Measurements from ENCODE around the gene OR51B4.
"Not testable (repeated sequence)": the region's sequence is repeated elsewhere in the genome, so short reads cannot be mapped to it uniquely, and the experiment has no call there.

OR51B4 gene, protein sequence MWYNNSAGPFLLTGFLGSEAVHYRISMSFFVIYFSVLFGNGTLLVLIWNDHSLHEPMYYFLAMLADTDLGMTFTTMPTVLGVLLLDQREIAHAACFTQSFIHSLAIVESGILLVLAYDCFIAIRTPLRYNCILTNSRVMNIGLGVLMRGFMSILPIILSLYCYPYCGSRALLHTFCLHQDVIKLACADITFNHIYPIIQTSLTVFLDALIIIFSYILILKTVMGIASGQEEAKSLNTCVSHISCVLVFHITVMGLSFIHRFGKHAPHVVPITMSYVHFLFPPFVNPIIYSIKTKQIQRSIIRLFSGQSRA

DNA sequence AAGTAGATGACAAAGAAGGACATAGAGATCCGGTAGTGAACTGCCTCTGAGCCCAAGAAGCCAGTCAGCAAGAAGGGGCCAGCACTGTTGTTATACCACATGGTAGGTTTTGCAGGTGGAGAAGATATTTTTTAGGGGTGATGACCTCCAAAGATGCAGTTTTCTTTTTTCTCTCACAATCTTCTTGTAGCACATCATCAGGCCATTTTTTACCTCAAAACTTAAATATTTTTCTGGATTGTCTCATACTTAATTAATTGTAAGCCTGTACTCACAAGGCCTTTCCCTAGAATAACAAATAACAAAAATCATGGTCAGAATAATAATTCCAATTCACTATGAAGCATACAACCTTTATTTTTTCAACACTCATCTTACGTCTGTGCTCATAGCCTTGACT is at the start of gene OR51B4:
Gene OR51B4, minus strand, starts transcription at position 101 of the 400 bp plus-strand sequence. Its CDS starts 0 bp downstream, at position 101.
- no peak for FAIRE-seq

DNA sequence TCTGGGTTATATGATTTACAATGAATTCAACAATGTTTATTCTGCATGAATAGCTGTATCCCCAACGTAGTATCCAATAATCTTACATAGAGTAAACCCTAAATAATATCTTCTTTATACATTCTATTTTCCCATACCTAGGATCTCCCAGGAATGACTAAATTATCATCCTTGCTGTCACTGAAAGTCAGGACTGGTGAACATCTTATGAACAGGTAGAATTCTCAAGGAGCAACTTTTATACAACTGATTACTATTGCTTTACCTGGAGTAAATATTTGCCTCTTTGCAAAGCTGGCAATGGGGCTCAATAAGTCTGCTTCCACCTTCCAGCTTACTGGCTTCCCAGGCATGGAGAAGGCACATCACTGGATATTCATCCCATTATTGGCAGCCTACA is 49.5 kb upstream of the OR51B4 start, which contains the start of gene OR51B6:
Gene OR51B6, plus strand, starts transcription at position 301 of the 400 bp plus-strand sequence. Its CDS starts 0 bp downstream, at position 301.
- FAIRE-seq = no peak

DNA sequence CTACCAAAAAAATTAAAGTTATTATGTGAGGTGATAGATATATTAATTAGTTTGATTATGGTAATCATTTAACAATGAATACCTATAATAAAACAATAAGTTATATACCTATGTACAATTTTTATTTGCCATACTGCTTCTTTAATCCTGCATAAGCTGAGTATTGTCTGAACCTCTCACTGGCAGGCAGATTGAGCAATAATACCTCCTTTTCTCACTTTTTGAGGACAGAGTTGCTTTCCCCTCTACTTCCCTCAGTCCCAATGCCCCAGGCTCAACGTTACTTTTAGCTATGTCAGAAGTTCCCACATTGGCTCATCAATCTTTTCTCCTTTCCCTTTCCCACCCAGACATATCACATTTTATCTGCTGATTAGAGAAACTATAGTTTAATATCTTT is 47.8 kb upstream of the OR51B4 start:
- no peak for FAIRE-seq

DNA sequence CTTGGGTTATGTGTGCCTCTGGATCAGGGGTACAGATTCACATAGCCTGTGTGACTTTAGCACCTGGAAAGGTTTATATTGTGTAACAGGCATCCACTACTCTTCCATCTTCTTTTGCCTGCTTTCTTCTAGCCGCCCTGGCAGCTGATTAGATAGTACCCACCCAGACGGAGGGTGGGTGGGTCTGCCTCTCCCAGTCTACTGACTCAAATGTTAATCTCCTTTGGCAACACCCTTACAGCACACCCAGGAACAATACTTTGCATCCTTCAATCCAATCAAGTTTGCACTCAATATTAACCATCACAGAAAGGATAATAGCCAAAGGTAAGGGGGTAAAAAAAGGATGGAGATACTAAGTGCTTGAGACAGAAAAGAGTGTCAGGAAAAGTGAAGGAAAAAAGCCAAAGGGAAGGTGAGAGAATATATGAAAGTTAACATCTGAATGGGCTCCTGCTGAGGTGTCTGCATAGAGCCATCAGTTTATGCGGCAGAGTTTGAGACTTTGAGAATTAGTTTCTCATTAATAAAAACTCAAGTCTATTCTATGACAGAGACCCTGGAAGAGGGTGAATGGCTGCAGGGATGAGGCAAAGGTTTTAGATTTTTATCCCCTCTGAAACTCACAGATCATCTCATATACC is 46.9 kb upstream of the OR51B4 start:
- no peak for FAIRE-seq

DNA sequence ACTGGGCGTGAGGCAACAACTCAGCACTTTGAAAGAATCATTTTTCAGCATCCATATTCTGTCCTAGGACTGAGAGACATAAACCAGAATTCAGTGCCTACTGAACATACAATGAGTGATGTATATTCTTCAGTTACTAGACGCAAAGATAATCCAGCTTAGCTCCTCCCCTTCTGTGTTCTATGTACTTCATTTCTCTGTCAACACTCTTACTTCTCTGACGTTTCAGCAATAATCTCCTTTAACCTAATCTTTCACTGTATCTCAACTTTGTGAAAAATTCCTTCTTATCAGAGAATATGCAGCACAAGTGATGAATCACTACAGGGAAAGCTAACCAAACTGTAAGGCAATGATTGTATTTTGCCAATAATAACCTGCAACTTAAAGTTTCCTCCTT is 44.1 kb upstream of the OR51B4 start:
- FAIRE-seq = no peak

DNA sequence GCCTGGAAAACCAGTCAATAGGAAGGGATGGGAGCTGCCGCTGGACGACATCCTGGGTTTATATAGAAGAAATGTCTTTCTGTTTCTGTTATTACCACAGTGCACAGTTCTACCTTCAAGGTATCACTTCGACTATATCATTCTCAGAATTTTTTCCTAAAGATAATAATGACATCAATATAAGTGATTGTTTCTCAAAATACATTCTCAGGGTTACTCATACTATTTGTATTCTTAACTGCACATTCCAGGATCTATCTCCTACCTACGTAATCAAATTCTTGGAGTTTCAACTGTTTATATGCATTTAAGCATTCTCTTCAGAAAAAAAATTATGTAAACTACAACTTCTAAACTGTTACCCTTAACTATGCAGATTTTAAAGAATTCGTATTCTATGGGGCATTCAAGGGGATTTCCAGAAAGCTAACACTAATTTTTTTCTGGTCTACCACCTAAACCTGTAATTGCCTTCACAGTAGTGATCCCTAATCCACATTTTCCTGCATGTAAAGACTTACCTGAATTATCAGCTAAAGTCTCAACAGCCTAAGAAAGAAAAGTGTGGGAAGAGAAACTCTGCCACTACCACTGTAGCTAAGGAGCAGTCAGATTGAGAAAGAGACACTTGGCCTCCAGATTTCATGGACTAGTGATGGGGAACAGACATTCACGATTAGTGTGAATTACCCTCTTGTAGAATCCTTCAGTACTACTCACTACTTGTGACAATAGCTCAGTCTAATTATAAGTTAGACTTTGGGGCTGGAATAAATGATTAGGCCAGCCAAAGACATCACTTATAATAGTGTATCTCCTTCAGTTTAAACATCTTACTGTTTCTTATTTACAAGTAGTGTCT is 42.0 kb upstream of the OR51B4 start, which contains the start of gene OR51B5:
Gene OR51B5, minus strand, starts transcription at position 51 of the 862 bp plus-strand sequence. Its CDS starts 0 bp downstream, at position 51.
- no peak for FAIRE-seq

DNA sequence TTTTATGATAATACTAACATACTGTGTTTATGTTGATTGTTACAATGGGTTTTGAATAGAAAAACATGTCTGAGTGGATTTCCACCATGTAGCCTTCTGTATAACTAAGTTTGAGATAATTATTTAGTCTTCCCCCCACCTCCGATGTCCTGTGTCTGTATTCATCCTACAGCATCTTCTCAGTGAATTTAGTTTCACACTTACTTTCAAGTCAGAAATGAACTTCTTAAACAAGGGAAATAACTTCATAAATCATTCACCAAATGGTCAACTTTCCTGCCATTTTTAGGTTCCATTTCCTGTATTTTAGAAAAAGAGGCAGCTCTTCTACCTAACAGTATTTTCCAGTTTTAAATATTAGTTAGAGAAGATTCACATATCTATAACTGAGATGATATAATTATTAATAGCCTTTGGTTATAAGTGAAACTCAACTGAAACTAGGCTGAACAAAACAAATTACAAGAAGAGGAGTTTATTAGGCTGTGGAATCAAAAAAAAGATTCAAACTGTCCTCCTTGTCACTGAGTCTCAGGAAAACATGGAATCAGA is 38.1 kb upstream of the OR51B4 start:
- FAIRE-seq = no peak

DNA sequence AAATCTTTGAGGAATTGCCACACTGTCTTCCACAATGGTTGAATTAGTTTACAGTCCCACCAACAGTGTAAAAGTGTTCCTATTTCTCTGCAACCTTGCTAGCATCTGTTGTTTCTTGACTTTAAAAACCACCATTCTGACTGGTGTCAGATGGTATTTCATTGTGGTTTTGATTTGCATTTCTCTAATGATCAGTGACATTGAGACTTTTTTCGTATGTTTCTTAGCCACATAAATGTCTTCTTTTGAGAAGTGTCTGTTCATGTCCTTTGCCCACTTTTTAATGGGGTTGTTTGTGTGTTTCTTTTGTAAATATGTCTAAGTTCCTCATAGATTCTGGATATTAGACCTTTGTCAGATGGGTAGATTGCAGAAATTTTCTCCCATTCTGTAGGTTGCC is 35.5 kb upstream of the OR51B4 start:
- not testable (repeated sequence) for FAIRE-seq

DNA sequence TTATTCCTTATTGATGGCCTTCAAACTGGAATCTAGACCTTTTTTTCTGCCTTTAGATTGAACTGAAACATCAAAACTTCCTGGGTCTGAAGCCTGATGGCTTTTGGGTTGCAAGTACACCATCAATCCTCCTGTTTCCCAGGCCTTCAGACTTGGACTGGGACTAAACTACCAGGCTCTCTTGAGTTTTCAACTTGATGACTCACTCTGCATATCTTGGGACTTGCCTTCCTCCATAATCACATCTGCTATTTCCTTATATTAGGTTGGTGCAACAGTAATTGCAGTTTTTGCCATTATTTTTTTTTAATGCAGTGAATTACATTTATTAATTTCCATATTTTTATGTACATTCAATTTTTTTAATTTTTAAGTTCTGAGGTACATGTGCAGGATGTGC is 34.6 kb upstream of the OR51B4 start:
- FAIRE-seq = no peak

DNA sequence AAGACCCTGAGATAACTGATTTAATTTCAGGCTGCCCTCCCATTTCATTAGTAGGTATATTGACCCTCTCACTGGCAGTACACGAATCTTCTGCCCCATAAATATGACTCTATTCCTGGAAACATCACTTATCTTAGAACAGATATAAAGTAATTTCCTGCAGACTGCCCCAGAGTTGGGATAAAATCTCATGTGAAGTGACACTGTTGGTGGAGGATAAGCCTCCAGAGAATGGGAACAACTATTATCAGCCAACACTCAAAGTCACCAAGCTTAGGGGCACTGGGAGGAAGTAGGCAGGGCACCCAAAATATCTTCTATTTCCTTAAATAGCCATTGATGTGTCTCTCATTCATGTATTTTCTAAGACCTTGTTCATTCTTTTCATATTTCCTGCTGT is 33.4 kb upstream of the OR51B4 start:
- FAIRE-seq = no peak

DNA sequence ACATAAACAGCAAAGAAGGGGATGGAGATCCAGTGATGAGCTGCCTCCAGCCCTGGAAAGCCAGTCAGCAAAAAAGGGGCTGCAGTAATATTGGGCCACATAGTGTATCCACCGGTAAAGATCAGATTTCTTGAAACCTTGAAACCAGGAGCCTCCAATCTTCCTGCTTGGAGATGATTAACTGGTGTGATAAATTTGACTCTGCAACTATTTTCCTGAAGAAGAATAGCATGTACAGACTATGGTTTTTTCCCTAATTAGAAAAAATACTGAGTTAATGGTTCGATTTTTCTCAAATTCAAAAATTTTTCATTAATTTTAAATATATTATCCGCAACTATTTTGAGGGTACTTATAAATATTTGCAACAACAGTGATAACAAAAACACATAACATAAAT is 22.5 kb upstream of the OR51B4 start, which contains the start of gene OR51B2:
Gene OR51B2, minus strand, starts transcription at position 101 of the 400 bp plus-strand sequence. Its CDS starts 0 bp downstream, at position 101.
- FAIRE-seq = no peak

DNA sequence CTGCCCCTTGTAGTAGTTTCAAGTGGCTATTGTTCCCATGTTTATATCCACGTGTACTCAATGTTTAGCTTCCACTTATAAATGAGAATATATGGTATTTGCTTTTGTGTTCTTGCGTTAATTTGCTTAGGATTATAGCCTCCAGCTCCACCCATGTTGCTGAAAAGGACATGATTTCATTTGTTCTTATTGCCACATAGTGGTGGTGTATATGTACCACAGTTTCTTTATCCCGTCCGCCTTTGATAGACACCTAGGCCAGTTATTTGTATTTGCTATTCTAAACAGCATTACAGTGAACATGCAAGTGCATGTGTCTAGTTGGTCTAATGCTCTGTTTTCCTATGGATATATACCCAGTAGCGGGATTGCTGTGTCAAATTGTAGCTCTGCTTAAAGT is 15.5 kb upstream of the OR51B4 start:
- FAIRE-seq = no peak

DNA sequence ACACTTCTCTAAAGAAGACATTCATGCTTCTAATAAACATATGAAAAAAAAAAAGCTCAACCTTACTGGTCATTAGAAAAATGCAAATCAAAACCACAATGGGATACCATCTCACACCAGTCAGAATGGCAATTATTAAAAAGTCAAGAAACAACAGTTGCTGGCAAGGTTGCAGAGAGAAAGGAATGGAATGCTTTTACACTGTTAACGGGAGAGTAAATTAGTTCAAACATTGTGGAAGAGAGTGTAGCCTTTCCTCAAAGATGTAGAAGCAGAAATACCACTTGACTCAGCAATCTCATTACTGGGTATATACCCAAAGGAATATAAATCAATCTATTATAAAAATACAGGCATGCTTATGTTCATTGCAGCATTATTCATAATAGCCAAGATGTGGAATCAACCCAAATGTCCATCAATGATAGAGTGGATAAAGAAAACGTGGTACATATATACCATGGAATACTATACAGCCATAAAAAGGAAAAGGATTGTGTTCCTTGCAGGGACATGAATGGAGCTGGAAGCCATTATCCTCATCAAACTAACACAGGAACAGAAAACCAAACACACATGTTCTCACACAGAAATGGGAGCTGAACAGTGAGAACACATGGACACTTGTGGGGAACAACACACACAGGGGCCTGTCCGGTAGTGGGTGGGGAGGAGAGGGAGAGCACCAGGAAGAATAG is 11.7 kb upstream of the OR51B4 start:
- FAIRE-seq = not testable (repeated sequence)

DNA sequence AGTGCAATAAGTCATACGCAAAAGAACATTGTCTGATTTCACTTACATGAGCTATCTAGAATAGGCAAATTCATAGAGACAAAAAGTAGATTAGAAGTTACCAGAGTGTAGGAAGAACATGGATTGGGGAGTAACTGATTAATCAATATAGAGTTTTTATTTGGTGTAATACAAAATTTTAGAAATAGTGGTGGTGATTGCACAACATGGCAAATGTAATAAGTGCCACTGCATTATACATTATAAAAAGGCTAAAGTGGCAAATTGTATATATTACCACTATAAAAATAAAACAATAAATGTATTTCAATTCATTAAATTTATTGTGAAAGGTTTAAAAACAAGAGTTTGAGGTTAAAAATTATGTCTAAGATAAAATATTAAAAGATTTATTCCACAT is 8.7 kb upstream of the OR51B4 start:
- no peak for FAIRE-seq

DNA sequence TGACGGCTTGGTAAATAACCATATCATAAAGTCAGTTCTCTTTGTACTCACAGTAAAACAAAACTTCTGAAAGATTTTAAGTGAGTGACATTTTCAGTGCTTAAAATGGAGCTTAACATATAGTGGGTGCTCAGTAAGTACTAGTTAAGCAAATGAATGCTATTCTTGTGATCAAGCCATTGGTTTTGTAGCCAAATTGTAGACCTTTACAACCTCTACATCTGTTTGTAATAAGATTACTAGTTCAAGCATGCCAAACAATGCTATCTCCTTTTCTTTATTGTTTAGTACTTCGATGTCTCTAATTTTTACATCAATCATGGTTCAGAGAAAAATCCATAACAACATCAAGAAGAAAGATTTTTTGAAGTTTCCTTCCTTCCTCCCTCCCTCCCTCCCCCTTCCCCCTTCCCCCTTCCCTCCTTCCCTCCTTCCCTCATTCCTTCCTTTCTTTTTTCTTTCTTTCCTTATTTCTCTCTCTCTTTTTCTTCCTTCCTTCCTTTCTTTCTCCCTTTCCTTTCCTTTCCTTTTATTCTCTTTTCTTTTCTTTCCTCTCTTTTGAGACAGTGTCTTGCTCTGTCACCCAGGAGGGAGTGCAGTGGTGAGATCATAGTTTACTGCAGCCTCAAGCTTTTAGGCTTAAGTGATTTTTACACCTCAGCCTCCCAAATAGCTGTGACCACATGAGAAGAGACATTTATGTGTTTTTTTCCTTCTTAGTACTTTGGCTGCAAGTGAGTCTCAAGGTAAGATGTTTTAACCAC is 5.7 kb upstream of the OR51B4 start:
- FAIRE-seq = no peak

DNA sequence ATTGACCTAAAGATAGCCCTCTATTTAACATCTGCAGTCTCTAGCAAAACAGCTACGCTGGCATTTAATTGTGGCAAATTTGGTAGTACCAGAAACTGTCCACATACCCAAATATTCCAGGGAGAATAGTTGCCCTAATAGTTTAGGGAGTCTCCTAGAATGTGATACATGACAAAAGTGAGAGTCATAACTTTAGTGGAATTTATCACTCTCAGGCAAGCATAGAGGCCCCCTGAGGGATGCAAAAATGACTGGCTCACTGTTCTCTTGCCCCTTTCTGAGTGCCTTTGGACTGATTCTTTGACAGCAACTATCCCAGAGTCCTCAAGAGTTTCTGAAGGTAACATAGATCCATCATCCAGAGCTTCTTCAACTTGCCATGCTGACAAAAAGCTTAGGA is 2.3 kb upstream of the OR51B4 start:
- no peak for FAIRE-seq

DNA sequence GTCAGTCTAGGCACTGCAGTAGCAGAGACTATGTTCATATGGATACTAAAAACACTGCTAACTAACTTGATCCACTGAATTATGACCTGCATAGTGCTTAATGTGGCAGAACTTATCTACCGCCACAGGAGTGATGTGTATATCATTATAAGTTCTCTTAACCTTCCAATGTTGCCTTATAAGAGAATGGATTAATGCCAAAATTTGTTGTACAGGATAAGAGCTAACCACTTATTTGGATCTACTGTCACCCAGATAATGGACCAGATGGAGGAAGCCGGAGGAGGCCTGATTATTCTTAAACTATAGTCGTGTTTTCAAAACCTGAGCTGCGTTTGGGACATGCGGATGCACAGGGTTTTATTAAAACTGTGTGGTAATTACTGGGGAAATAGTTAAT is 1.9 kb upstream of the OR51B4 start:
- FAIRE-seq = no peak

DNA sequence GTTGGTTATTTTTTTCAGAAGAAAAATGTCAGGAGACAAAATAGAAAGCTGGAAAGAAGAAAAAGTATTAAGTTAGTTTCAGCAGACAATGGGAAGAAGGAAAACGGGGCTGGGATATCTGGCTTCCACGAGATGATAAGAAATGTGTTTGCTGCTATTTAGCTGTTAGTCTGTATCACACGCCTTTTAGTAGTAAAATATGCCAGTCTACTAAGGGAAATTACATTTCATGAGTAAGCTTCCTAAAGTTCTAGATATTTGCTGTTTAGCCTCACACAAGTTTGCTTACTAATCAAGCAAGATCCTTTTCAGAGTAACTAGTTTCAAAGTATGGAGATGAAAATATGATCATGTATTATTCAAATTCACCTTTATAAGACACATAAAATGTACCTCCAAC is 1.5 kb downstream of the OR51B4 start:
- no peak for FAIRE-seq

DNA sequence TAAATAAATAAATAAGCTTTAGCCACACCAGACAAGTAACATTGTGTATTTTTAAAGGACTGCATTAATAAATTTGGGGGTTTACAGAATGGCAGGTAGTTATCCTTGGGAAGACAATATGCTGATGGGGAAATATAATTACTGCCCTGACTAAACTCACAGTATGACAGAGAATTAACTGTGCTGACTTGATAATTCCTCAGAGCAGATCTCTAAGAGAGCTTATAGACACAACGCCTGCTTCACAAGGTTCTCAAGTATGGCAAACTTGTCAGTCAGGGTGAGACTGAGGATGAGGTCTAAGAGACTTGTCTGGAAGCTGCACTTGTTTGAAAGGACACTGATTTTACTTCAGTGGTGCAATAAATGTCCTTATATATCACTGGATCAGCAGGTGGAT is 3.3 kb downstream of the OR51B4 start:
- no peak for FAIRE-seq

DNA sequence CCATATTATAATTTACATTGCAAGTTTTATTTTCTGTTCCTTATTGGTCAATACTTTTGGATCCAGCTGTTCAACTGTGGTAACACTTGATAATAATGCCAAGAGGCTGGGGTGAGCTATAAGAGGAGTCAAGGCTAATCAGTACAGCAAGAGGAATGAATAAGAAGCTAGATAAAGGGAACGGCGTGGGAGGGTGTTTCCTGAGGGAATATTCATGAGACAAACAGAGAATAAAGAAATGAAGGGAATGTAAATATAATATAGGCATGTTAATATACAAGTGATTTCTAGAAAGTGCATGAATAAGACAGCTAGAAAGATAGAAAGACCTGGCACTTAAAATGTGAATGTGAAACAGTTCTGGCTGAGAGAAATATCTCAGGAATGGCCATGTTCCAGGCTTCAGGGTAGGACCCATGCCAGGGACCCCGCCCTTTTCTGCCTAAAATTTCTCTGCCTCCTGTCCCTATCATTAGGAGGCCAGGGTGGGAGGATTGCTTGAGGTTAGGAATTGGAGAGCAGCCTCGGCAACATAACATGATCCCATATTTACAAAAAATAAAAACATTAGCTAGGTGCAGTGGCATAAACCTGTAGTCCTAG is 3.9 kb downstream of the OR51B4 start:
- FAIRE-seq = no peak

DNA sequence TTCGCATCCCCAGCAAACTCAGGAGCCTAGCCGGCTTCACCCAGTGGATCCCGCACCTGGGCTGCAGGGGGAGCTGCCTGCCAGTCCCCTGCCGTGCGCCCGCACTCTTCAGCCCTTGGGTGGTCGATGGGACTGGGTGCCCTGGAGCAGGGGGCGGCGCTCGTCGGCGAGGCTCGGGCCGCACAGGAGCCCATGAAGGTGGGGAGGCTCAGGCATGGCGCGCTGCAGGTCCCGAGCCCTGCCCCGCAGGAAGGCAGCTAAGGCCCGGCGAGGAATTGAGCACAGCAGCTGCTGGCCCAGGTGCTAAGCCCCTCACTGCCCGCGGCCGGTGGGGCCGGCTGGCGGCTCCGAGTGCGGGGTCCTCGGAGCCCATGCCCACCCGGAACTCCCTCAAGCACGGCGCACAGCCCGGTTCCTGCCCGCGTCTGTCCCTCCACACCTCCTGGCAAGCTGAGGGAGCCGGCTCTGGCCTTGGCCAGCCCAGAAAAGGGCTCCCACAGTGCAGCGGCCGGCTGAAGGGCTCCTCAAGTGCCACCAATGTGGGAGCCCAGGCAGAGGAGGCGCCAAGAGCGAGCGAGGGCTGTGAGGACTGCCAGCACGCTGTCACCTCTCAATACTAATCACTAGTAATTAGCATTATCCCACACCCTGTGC is 7.3 kb downstream of the OR51B4 start:
- not testable (repeated sequence) for FAIRE-seq

All from G401.6 (cell line).